NCI-H2196 (cell line): Measurements from ENCODE around the gene SRCAP.
"Not testable (repeated sequence)": the region's sequence is repeated elsewhere in the genome, so short reads cannot be mapped to it uniquely, and the experiment has no call there.

Experiments used
- DNase-seq: peaks from one replicate; lab custom pipeline; 2025; ENCODE audit not compliant: unreplicated experiment; lab: John Stamatoyannopoulos, UW

Gene SRCAP

GRCh38 chr16:30663820-30664219, 35.2 kb upstream of the SRCAP start:
- no peak for DNase-seq

DNA sequence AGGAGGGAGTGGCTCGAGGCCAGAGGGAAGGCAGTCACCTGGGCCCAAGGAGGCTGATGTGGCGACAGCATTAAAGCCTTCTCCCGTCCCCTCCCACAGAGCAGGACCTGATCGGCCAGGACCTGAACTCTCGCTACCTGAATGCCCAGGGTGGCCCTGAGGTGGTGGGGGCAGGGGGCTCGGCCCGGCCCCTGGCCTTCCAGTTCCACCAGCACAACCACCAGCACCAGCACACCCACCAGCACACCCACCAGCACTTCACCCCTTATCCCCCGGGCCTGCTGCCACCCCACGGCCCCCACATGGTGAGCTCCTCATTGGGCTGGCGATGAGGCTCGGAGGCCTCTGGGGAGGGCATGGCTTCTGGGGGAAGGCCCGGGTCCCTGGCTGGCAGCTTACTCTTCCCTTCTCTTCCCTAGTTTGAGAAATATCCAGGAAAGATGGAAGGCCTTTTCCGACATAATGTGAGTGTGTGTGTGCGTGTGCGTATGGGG, 34.3 kb upstream of the SRCAP start:
- DNase-seq, result no peak

GRCh38 chr16:30665155-30665829, 33.7 kb upstream of the SRCAP start:
- no peak for DNase-seq

GRCh38 chr16:30665830-30666190, 33.2 kb upstream of the SRCAP start:
- DNase-seq, result no peak

GRCh38 chr16:30666681-30667080, 32.3 kb upstream of the SRCAP start:
- no peak for DNase-seq

- DNase-seq, result no peak
Measured at GRCh38 chr16:30667361-30667905, 31.5 kb upstream of the SRCAP start.

DNA sequence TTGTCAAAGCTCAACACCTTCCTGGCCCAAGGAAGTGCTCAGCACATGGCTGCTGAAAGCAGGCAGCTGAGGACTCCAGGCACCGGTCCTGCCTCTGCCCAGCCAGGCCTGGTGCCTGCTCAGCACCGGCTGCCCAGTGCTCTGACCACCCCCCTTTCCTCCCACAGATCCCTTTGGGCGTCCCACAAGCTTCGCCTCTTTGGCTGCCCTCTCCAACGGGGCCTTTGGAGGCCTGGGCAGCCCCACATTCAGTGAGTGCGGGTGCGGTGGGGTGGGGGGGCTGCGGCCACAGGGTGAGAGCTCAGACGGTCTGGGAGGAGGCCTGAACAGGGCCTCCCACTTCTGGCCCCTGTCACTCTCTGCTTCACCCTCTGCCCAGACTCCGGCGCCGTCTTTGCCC, 30.6 kb upstream of the SRCAP start:
- DNase-seq, result no peak

DNA sequence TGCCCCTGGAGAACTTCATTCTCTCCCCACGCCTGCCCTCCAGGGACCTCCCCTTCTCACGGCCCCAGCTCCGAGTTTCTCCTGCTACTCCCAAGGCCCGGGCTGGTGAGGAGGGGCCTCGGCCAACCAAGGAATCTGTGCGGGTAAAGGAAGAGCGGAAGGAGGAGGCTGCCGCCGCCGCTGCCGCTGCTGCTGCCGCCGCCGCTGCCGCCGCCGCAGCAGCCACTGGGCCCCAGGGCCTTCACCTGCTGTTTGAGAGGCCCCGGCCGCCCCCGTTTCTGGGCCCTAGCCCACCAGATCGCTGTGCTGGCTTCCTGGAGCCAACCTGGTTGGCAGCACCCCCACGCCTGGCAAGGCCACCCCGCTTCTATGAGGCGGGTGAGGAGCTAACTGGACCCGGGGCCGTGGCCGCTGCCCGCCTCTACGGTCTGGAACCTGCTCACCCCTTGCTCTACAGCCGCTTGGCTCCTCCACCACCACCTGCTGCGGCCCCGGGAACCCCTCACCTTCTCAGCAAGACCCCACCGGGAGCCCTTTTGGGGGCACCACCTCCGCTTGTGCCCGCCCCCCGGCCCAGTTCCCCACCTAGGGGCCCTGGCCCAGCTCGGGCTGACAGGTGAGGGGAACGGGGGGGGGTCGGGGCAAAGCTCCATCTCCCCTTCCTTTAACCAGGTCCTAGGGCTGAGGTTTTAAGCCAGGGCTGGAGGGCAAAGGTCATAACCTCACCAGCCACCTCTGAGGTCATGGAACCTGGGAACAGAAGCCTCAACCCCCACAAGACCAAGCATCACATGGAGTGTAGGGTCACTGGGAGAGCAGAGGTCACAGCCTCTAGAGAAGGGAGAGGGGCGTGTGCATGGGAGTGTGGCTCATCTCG, 29.7 kb upstream of the SRCAP start:
- no peak for DNase-seq

GRCh38 chr16:30669903-30670824, 28.8 kb upstream of the SRCAP start:
- no peak for DNase-seq

GRCh38 chr16:30675143-30675542, 23.8 kb upstream of the SRCAP start:
- no peak for DNase-seq

GRCh38 chr16:30677931-30678585, 20.9 kb upstream of the SRCAP start:
- DNase-seq, result no peak

DNA sequence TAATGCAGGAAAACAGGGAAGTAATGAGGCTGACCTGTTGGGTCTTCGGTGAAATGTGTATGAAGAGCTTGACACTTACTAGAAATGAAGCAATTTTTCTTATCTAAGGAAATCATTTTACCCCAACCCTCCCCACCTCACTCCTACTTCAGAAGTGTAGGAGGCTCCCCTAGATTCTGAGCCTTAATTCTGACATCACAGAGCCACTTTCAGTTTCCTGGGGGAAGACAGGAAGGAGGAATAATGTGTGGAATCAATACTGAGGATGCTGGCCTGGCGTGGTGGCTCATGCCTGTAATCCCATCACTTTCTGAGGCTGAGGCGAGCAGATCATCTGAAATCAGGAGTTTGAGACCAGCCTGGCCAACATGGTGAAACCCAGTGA, 20.4 kb upstream of the SRCAP start:
- DNase-seq, result no peak

- no peak for DNase-seq
Measured at GRCh38 chr16:30680326-30680725, 18.6 kb upstream of the SRCAP start.

DNA sequence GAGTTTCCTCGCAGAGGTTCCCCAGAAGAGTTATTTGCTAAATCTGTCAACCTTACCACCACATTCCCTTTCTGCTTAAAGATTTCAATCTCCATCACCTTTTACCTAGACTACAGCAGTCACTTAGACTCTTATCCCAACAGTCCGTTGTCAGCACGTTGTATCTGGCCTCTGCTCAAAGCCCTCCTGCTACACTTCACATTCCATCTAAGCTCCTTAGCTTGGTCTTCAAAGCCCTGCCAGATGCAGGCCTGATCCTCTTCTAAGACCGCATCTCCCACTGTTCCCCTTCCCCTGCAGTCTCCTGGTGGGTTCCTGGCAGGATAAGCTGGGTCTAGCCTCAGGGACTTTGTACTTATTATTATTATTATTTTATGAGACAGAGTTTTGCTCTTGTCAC, 10.3 kb upstream of the SRCAP start:
- no peak for DNase-seq

- DNase-seq, result no peak
Measured at GRCh38 chr16:30691907-30692306, 7.1 kb upstream of the SRCAP start.

DNA sequence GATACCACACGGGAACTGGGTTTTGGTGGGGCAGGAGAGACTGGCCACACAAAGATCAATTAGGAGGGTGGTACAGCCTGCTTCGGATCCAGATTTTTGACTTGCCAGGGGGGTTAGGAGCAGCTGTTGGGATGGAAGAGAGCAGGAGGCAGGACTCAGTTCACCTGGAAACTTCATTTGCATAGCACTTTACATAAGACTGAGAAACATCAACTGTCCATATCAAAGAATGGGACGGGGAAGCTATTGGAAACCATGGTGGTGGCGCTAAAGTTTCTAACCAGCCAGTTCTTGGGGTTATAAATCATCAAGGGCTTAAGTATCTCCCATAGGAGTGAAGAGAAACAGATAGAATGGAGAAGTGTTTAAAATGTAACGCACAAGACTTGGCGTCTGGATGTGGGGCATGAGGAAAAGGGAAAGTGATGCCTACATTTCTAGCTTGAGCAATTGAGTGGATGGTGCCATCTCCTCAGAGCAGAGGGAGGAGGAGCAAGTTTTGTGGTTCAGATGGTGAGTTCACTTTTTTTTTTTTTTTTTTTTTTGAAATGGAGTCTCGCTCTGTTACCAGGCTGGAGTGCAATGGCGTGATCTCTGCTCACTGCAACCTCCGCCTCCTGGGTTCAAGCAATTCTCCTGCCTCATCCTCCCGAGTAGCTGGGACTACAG, 6.4 kb upstream of the SRCAP start:
- DNase-seq, result no peak

DNA sequence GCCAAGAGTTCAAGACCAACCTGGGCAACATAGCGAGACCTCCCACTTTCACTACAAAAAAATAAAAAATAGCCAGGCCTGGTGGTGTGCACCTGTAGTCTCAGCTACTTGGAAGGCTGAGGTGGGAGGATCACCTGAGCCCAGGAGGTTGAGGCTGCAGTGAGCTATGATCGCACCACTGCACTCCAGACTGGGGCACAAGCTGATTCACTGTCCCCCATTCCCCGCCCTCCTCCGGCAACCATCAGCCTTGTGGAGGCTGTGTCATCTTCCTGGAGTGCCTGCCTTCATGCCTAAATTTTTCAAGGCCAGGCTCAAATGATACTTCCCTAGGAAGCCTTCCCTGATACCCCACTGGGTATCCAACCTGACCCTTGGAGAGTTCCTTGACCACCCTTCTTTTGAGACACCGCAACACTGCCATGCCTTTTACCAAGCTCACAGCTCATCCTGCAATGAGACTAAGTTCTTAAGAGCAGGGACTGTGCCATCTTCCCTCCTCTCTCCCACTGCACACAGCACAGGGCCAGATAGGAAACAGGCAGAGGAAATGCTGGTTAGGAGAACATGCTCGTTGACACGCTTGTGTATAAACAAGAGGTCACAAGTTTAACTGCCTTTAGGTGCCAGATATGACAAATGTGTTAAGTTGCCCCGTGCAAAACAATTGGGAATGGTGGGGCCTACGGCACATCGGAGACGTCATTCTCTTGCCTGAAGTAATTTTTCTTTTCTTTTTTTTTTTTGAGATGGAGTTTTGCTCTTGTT, 3.9 kb upstream of the SRCAP start:
- no peak for DNase-seq

GRCh38 chr16:30696646-30697045, 2.3 kb upstream of the SRCAP start:
- DNase-seq, result not testable (repeated sequence)
